Liver (tissue), 3 donors: ENCODE data around the gene INPP4B.

Experiments used
- ATF3 ChIP-seq: IDR thresholded peaks from 2 replicates; pipeline ENCODE4 v1.6.1; 2016; ENCODE audit warnings: antibody characterized with exemption
- EGR1 ChIP-seq, 2 donors: IDR thresholded peaks; 2 replicates each; pipeline ENCODE4 v1.6.1; 2016 to 2018; ENCODE audit warnings: antibody characterized with exemption in 2 of 2, low read depth in 2 of 2
- JUND ChIP-seq, 2 donors: IDR thresholded peaks; 2 replicates each; pipeline ENCODE4 v1.6.1; 2016; ENCODE audit warnings: antibody characterized with exemption in 2 of 2
- RXRA ChIP-seq, 2 donors: IDR thresholded peaks; 2 replicates each; pipeline ENCODE4 v1.6.1; 2017 to 2018; ENCODE audit warnings: antibody characterized with exemption in 2 of 2, mild to moderate bottlenecking in 1 of 2
- SP1 ChIP-seq: IDR thresholded peaks from 2 replicates; pipeline ENCODE4 v1.6.1; 2018; ENCODE audit warnings: antibody characterized with exemption, mild to moderate bottlenecking
- YY1 ChIP-seq: IDR thresholded peaks from 2 replicates; pipeline ENCODE4 v1.6.1; 2016; ENCODE audit warnings: antibody characterized with exemption, mild to moderate bottlenecking
- TF ChIP-seq, protein P1 (sequence below): fragments of 150-350 bp; IDR thresholded peaks from 2 replicates; pipeline ENCODE4 v1.5.1; 2017; ENCODE audit warnings: improper control_type of control experiment, low read depth, low read length; ENCODE audit not compliant: missing input control
- TF ChIP-seq, protein P2 (sequence below): IDR thresholded peaks from 2 replicates; pipeline ENCODE4 v1.6.1; 2016; ENCODE audit warnings: antibody characterized with exemption
- TF ChIP-seq, protein P3 (sequence below): IDR thresholded peaks from 2 replicates; pipeline ENCODE4 v1.6.1; 2016; ENCODE audit warnings: antibody characterized with exemption, mild to moderate bottlenecking
- donor health status: healthy.
- donor health status: healthy.

DNA sequence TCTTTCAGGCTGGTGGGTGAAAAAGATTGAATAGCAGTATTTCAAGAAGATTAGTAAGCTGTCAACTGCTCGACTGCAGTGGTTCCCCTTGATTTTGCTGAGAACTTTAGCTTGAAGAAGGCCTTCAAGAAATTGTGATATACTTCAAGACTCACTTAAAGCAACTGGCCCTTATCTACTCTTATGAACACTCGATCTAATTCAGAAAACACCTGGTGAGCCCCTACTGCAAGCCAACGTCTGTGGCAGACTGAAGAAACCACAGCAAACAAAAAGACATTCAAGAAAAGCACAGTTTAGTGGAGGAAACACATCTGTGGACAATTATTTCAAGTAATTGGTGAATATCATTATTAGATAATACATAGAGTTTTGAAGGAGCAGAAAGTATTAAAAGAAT lies 119.0 kb downstream of the INPP4B start:
- TF ChIP-seq YY1 (no peak), JUND (IDR thresholded peaks at IDR 0.05) (no peak), EGR1 (IDR thresholded peaks at IDR 0.05; ENCODE audit: low read depth in 2 of 2) (no peak), RXRA (IDR thresholded peaks at IDR 0.05) (no peak), ATF3 (no peak), SP1 (no peak)
- TF ChIP-seq, protein P1, sequence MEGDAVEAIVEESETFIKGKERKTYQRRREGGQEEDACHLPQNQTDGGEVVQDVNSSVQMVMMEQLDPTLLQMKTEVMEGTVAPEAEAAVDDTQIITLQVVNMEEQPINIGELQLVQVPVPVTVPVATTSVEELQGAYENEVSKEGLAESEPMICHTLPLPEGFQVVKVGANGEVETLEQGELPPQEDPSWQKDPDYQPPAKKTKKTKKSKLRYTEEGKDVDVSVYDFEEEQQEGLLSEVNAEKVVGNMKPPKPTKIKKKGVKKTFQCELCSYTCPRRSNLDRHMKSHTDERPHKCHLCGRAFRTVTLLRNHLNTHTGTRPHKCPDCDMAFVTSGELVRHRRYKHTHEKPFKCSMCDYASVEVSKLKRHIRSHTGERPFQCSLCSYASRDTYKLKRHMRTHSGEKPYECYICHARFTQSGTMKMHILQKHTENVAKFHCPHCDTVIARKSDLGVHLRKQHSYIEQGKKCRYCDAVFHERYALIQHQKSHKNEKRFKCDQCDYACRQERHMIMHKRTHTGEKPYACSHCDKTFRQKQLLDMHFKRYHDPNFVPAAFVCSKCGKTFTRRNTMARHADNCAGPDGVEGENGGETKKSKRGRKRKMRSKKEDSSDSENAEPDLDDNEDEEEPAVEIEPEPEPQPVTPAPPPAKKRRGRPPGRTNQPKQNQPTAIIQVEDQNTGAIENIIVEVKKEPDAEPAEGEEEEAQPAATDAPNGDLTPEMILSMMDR = no peak
- TF ChIP-seq, protein P2, sequence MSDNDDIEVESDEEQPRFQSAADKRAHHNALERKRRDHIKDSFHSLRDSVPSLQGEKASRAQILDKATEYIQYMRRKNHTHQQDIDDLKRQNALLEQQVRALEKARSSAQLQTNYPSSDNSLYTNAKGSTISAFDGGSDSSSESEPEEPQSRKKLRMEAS = no peak
- TF ChIP-seq, protein P3, sequence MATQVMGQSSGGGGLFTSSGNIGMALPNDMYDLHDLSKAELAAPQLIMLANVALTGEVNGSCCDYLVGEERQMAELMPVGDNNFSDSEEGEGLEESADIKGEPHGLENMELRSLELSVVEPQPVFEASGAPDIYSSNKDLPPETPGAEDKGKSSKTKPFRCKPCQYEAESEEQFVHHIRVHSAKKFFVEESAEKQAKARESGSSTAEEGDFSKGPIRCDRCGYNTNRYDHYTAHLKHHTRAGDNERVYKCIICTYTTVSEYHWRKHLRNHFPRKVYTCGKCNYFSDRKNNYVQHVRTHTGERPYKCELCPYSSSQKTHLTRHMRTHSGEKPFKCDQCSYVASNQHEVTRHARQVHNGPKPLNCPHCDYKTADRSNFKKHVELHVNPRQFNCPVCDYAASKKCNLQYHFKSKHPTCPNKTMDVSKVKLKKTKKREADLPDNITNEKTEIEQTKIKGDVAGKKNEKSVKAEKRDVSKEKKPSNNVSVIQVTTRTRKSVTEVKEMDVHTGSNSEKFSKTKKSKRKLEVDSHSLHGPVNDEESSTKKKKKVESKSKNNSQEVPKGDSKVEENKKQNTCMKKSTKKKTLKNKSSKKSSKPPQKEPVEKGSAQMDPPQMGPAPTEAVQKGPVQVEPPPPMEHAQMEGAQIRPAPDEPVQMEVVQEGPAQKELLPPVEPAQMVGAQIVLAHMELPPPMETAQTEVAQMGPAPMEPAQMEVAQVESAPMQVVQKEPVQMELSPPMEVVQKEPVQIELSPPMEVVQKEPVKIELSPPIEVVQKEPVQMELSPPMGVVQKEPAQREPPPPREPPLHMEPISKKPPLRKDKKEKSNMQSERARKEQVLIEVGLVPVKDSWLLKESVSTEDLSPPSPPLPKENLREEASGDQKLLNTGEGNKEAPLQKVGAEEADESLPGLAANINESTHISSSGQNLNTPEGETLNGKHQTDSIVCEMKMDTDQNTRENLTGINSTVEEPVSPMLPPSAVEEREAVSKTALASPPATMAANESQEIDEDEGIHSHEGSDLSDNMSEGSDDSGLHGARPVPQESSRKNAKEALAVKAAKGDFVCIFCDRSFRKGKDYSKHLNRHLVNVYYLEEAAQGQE = no peak
